Measurements from ENCODE around the gene AGBL5.

AGBL5 gene, protein sequence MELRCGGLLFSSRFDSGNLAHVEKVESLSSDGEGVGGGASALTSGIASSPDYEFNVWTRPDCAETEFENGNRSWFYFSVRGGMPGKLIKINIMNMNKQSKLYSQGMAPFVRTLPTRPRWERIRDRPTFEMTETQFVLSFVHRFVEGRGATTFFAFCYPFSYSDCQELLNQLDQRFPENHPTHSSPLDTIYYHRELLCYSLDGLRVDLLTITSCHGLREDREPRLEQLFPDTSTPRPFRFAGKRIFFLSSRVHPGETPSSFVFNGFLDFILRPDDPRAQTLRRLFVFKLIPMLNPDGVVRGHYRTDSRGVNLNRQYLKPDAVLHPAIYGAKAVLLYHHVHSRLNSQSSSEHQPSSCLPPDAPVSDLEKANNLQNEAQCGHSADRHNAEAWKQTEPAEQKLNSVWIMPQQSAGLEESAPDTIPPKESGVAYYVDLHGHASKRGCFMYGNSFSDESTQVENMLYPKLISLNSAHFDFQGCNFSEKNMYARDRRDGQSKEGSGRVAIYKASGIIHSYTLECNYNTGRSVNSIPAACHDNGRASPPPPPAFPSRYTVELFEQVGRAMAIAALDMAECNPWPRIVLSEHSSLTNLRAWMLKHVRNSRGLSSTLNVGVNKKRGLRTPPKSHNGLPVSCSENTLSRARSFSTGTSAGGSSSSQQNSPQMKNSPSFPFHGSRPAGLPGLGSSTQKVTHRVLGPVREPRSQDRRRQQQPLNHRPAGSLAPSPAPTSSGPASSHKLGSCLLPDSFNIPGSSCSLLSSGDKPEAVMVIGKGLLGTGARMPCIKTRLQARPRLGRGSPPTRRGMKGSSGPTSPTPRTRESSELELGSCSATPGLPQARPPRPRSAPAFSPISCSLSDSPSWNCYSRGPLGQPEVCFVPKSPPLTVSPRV

DNA sequence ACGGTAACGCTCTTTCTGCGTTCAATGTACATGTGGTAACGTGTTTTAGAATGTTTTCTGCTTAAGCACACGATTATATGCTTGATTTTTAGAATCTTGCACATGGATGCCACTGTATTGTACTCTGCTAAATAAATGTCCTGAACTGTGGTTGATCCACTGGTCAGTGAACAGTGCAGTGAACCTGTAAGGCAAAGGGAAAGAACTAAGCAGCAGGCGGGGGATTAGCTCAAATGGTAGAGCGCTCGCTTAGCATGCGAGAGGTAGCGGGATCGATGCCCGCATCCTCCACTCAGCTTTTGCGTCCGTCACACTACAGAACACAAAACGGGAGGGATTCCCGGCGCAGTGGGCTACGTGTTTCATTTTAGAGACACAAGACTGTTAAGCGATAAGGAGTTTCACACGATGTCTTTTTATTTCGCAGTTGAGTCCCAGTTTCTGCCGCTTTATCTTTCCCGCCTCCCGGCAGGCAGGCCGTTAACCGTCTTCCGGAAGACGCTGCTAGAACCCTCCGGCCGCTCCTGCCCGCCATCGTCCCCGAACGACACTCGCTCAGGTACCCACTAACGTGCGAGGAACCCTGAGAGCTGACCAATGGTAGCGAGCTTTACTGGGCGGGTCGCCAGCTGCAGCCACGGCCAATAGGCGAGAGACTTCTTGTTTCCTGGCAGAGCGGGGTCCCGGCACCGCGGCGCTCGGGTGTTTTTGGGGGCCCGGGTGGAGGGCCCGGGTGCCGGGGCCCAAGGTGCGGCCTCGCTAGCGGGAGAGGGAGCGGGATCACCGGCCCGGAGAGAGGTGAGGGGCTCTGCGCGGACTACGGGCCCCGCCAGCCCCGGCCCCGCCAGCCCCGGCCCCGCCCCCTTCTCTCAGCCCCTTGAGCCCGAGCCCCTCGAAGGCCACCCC lies at the start of gene AGBL5:
Gene AGBL5 (plus strand): TSS at position 673 of the 906 bp plus-strand sequence. CDS start 1,291 bp downstream, outside the sequence.
- DNase-seq = peak; percentile 91

DNA sequence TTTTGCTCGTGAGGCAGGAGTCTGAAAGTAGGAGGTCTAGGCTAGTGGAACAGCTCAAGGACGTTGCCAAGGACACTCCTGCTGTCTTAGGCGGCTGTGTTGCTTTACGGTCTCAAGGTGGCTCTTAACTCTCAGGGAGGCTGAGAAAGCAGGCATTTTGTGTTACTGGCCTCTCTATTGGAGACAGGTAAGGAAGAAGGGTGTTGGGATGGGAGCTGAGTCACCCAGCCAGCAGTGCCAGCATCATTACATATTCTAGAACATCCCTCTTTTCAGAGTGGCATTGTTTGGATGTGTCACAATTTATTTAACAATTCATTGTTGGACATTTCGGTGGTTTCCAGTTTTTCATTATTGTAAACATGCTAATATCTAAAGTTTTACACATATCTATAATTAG lies 49.5 kb upstream of the AGBL5 start:
- DNase-seq = no peak

DNA sequence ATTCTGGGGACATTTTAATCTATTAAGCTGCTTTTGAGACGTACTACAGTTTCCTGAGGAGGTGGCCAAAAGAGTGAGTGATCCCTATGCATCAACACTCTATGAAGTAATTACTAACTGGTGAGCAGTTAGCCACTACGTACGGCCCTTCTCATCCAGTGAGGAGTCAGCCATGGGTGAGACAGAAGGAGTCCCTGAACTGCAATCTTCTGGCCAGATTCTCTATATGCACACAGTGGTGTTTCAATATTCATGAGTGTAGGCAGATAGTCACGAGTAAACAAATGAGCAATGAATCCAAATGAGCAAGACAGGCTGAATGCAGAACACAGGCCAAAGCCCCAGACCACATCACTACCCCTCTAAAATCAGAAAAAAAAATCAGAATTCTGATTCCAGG lies 48.5 kb upstream of the AGBL5 start:
- no peak for DNase-seq

DNA sequence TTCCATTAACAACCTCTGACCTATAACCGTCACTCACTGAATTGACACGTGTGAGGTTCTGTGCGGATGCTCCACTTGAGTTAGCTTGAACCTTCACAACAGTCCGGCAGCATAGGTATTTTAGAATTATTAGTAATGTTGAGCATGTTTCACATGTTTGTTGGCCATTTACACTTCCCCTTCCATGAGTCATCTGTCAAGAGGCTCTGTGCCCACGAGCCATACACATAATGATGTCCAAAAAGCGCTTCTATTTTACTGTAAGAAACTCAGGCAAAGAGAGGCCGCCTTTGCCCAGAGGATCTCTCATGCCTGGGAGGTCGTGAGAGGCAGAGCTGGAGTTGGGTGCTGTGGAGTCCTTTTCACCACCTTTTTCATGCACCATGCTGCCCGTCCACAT lies 47.6 kb upstream of the AGBL5 start:
- DNase-seq = no peak

DNA sequence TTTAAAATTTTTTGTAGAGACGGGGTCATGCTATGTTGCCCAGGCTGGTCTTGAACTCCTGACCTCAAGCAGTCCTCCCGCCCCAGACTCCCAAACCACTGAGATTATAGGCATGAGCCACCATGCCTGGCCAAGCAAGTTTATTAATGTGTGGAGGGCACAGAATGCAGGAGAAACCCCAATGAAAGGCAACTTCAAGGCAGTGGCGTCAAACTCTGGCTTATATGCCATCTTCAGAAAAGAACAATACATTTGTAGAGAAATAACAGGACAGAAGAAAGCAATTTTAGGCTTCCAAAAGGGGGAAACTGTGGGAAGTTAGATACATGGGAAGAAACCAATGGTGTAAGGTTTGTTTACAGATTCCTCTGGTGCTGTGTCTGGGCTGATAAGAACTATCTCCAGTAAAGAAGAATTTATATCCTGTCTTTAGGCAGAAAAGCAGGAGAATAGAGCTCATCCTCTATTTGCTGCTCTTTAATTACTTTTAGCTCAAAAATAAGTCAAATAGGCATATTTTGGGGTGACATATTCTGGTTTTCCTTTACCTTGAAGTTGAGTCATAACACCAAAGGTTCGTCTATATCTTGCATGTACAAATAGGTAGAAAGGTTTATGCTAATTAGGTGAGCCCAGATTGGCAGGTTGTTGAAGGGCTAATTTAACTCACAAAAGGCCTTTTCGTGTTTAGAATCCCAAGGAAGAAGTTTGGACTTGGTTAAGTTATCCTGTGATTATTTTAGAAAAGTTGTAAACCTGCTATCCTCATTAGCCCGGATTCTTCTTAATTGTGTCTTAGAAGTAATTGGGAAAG lies 44.7 kb upstream of the AGBL5 start:
- DNase-seq = no peak

DNA sequence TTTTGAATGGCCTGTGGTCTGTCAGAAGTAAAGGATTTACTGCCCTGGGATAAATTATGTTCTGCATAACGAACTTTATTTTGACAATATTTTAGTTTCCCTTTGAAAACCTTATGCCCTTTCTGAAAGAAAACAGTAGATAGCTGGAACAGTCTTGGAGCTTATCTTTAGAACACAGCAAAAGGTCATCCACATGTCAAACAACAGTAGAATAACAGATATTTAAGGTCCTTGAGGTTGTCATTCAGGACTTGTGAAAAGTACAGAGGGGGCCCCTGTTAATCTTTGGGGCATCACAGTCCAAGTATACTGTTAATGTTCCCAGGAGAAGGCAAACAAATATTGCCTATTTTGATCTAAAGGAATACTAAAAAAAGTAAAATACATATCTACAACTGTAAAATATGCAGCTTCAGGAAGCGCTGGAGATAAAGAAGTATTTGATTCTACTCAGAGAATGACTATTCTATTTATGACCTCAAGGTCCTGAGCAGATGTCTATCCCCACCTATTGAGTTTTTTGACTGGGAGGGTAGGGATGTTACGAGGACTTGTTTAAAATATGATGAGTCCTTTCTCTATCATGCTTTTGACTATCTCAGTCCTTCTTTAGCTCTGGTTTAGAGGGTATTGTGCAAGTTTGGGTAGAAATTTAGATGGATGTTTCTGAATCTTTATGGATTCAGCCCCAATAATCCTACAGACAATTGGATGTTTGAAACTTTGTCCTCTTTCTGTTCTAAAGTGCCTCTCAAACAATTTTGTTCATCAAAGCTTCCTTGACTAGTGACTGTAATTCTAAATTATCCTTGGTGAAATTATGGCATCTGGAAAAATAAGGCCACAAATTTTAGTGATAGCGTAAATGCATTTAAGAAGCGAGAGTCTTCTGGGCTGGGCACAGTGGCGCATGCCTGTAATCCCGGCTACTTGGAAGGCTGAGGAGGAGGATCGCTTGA lies 43.8 kb upstream of the AGBL5 start:
- no peak for DNase-seq

DNA sequence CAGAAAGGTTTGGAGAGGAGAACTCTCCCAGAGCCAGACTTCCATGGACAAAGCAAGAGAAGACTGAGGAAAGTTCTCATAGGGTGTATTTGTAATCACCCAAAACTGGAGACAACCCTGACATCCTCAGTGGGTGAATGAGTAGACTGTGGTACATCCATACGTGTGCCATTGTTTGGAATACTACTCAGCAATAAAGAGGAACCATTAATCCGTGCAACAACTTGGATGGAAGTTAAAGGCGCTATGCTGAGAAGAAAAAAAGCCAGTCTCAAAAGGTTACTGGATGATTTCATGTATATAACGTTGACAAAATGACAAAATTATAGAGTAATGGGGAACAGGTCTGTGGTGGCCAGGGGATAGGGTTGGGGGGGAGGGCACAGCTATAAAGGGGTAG lies 42.8 kb upstream of the AGBL5 start:
- DNase-seq = no peak

DNA sequence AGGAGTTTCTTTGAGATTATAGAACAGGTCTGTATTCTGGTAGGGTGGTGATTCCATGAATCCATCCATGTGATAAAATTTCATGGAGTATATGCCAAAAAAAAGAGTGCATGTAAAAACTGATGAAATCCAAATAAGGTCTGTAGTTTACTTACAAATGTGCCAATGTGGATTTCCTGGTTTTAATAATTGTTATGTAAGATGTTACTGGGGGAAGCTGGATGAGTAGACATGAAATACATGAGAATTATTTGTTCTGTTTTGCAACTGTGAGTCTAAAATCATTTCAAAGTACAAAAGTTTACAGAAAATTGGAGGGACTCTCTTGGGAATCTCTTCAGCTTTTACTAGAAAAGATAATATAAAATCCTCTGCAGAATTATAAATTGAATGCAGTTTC lies 42.4 kb upstream of the AGBL5 start:
- DNase-seq = no peak

DNA sequence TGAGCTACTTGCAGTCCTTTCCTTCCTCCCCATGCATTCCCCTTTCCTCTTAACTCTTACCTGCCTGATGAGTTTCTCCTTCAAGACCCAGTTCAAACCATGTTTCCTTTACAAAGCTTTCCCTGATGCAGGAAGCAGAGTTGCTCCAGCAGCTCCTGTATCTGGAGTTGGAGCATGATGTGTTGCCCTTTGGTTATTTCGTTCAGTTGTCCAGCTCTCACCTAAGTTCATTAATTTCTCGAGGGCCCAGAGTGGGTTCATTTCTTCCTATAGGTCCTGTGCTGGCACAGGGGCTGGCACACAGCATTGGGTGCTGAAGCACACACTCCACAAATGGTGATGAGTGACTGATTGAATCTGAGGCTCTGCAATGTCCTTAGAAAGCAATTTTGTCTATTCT lies 41.8 kb upstream of the AGBL5 start:
- DNase-seq = no peak

DNA sequence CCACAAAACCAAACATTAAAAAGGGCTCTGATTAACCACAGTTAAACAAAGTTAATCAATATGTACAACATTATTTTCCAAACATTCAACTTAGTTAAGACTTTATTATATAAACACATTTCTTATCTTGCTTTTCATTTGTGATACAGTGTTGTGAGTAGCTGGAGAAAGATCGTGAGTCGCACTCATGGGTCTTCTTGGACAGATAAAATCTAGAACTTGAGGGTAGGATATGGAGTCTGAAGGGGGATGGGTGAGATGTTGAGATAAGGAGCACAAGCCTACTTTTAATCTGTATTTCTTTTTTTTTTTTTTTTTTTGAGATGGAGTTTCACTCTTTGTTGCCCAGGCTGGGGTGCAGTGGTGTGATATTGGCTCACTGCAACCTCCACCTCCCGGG lies 41.3 kb upstream of the AGBL5 start:
- DNase-seq = no peak

DNA sequence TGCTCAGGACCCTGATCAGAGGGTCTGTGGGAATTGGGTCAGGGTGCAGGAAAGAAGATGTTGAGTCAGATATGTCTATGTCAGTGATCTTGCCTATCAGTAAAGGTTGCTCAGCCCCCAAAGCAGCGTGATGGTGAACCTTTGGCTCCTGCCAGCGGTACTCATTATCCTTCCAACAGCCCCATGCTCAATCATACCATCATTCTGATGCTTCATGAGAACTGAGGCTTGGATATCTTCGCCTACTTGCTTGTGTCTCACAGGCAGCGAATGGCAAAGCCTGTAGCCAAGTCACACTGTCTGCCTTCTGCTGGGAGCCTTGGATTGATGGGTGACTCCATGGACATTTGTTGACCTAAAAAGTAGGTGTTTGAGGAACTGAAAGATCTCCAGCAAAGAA lies 37.7 kb upstream of the AGBL5 start:
- no peak for DNase-seq

DNA sequence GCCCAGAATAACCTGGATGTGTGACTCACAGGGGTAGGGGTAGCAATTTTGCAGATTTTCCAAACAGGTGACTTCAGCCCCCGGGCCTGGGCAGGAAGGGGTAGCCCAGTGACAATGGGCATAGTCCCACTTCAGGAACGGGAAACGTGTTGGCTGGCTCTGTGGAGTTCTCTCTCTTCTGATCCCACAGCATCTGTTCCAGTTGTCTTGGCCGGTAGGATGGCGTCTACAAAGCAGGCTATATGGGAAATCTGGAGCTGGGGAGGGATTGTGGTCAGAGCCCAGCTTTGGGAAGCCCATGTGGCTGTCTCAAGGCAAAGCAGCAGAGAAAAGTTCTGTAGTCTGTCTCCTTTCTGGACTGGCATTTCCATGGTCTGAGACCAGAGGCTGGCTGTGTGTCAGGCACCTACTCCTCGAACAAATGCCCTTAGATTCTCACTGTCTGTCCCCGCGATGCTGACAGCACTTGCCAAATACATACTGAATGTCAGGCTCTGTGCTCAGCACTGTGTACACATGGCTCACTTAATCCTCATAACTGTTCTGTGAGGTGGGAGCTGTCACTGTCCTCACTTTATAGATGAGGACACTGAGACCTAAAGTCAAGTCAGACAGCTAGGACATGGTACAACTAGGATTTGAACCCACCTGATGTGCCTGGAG lies 36.6 kb upstream of the AGBL5 start:
- no peak for DNase-seq

DNA sequence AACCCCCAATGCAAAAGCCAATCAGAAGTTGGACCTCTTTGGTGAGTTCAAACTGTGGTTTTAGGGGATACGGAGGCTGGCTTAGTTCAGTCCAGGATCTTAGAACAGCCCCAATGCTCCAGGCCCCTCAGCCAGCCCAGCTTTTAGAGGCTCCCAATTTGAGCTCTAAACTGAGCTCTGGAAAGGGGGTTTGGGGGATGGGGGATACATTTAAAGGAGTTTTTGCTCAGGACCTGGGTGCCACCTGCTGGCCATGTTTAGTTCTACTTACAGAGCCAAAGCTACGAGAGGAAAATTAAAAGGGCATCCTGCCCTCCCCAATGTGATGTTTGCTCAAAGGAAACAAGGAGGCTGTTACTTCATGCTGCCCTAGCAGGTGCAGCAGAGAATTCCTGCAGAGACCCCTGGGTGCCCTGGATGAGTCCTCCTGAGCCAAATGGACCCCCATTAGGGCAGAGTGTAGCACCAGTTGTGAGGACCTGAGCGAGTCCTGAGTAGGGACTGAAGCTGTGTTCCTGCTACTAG lies 34.6 kb upstream of the AGBL5 start:
- DNase-seq = peak; percentile 36

DNA sequence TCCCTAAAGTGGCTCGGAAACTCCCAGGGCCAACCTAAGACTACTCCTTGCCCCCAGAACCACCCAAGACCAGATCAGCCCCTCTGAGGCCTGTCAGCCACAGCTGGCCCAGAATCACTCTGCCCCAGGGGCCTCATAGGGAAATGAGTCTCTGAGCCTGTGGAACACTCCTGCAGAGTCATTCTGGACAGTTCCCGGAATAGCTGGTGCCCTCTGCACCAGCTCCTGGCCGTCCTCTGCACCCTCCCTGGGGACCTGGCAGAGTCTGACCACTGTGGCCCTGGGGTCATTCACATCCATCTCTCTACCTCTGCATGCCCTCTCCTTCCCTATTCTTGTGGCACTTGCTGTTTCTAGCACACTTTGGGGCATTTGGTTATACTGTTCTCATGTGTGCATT lies 33.3 kb upstream of the AGBL5 start:
- no peak for DNase-seq

DNA sequence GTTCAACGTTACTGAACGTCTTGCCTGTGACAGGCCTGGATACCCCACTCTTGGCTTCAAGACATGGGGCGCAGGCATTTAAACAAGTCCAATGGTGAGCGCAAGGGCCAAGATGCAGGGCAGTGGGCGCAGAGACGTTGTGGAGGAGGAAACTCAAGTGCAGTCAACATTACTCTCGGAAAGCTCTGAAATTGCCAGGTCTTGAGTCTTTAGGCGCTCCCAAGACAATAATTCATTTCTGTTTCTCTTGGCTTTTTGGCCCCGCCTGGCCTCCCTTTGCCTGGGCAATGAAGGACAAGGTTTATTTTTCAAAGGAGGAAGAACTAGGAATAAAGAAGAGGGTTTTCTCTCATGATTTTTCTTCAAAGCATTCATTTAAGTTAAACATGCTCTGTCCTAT lies 32.0 kb upstream of the AGBL5 start:
- no peak for DNase-seq

DNA sequence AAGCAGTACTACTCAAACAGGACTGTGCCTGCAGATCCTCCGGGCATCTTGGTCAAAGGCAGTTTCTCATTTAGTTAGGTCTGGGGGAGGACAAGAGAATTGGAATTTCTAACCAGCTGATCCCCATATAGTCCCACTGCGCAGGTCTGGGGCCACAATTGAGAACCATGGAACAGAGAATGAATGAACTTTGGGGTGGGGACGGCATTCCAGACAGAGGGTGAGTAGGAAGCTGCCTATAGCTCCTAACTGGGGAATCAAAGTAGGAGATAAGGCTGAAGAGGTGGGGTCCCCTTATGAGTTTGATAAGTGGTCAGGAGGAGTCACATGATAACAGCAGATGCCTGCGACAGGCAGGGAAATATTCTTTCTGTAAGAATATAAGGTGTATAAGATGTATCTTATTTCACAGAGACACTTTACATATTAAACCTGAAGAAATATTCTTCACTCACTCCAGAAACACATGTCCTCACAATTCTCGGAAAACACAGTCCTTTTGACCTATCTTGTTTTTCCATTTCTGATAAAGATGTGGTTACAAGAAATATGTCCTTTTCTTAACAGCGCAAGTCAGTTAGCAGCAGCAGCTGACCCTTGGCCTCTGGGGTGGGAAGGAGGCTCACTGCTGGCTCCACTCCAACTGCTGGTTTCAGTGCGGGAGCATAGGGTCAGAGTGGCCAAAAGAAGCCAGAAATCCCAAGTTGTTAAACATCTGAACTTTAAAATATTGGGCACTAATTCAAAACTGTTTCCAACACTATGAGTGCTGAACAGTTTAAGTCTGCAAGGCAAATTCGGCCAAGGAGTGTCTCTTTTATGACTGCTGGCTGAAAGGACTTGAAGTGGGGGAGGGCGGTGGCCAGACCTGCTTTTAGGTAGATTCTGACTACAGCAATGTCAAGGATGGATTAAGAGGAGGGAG lies 31.3 kb upstream of the AGBL5 start:
- DNase-seq = no peak

DNA sequence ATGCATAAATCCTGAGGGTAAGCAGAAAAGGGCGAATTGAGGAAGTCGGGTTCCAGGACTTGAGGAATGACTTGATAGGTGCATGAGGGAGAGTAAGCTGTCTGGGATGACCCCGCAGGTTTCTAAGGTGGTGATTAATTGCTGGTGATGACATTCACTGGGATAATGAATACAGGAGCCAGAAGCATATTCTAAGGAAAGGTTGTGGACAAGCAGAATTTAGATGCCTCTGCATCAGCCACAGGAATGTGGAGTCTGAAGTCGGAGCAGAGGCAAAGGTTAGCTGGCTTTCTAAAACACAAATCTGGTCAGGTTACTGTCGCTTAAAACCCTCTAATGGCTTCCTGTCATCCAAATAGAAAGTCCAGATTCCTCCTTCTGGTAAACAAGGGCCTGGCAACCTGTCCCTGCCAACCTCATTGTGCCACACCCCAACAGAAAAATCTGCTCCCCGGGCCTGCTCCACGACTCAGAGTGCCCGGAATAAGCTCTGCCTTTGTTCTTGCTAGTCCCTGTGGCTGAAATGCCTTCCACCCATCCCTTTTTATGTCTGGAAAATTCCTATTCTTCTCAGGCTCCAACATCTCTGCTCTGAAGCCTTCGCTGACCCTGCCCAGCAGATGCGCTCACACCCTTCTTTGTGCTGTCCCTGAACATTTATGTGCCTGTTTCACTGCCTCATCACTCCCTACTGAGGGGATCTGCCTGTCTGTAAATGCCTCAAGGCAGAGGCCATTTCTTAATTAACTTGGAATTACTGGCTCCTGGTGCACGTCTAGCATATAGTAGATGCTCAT lies 30.0 kb upstream of the AGBL5 start:
- DNase-seq = no peak

DNA sequence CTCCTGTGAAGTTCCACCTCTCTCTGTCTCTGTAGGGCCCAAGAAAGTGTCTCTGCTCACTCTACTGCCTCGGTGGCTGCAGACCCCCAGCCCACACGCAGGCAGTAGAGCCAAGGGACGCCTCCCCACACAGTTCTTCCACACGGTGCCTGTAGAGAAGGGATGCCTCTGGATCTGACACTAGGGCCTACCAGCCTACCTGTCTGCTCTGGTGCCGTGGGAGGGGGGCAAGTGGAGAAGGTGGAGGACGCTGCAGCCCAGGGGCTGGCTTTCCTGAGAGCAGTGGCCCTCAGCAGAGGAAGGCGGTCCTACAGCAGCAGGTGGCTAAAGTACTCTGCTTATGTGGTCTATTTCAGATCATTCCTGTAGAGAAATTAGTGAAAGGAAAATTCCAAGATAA lies 27.7 kb upstream of the AGBL5 start:
- DNase-seq = no peak
